HG02610 (cell line): ENCODE data around the gene CNTN5.
"Not testable (repeated sequence)": the region's sequence is repeated elsewhere in the genome, so short reads cannot be mapped to it uniquely, and the experiment has no call there.

ENCODE experiments used
- ATAC-seq: cut with Tn5 transposase; IDR thresholded peaks from one replicate; pipeline ENCODE4 v1.9.1; 2021; ENCODE audit warnings: mild to moderate bottlenecking, moderate library complexity; ENCODE audit not compliant: unreplicated experiment

CNTN5 gene

DNA sequence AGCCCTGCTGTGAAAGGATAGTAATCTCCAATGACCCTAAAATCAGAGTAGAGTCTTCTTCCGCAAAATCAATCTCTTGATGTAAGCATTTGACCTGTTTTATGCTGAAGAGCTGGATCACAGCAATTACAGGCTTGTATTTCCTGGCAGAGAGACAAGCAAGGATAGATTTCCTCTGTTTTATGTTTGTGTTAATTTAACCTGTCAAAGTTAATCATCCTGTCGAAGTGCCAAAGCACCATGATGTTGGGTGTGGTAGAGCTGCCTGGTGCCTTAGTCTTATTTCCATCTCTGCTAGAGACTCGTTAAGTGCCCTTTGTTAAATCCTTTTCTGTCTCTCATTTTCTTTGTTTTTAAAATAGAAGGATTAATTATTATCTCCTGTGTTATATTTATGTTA lies 248.1 kb downstream of the CNTN5 start:
- ATAC-seq: no peak

- ATAC-seq: no peak
Measured at GRCh38 chr11:99271527-99271926, 250.8 kb downstream of the CNTN5 start.

DNA sequence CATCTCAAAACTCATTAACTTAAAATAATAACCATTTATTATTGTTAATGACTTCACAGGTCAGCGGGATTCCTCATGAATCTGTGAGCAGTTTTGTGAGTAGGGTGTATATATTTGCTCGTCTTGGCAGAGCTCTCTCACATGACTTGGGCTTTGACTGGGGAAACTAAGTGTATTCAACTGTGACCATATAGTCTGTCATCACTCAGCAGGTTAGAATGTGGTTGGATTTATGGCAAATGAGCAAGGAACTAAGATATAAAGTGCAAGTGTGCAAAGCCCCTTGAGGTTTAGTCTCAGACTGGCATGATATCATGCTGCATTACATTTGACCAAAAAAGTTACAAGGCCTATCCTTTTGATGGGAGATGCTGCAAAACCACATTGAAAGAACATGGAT lies 254.8 kb downstream of the CNTN5 start:
- ATAC-seq: no peak

DNA sequence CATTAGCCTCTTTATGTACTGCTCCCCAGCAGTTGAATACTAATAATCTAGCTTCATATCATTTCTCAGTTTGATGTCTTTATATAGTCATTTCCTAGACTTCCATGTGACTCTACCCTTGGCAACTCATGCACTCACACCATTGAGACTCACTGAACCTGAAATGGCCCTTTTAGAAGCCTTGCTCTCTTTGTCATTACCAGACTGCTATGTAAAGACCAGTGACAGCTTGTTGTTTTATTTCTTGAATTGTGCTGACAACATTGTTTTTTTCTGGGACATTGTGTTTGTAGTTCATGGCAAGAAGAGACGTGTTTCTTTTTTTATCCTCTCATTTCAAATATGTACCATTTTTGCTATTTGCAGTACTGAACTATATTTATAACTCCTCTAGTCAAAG lies 256.5 kb downstream of the CNTN5 start:
- no peak for ATAC-seq

DNA sequence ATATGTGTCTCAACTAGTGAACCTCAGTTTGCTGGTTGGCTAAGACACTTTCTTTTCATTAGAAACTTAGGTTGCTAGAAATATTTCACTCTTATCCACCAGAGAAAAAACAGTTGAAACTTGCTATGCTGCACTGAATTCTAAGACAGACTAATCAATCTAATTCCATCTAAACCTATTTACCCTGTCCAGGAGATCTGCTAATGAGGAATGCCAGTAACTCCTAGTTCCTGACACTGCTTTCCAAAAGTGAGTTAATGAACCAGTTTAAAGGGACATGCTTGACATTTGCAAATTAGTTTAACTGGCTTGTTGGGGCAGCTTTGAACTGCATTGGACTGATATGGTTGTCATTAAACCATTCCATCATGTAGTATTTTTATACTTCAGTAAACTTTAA lies 258.5 kb downstream of the CNTN5 start:
- no peak for ATAC-seq

- ATAC-seq: no peak
Measured at GRCh38 chr11:99281331-99281730, 260.6 kb downstream of the CNTN5 start.

DNA sequence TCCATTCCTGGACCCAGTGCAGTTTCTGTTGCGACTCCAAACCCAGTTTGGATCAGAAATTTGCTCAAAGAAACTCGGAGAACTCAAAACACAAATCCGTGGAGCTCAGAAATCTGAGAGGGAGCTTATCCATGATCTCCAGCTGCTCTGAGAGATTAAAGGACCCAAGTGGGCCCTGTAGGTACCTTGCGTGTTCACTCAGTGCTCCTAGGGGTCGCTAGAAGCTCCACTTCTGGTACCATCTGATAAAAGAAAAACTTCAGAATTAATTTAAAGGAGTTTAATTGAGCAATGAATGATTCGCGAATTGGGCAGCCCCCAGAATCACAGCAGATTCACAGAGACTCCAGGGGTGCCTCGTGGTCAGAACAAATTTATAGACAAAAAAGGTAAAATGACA lies 277.2 kb downstream of the CNTN5 start:
- not testable (repeated sequence) for ATAC-seq

- no peak for ATAC-seq
Measured at GRCh38 chr11:99307510-99308088, 286.9 kb downstream of the CNTN5 start.

- ATAC-seq: no peak
Measured at GRCh38 chr11:99311870-99312269, 291.1 kb downstream of the CNTN5 start.

GRCh38 chr11:99316776-99317520 lies 296.2 kb downstream of the CNTN5 start:
- no peak for ATAC-seq

DNA sequence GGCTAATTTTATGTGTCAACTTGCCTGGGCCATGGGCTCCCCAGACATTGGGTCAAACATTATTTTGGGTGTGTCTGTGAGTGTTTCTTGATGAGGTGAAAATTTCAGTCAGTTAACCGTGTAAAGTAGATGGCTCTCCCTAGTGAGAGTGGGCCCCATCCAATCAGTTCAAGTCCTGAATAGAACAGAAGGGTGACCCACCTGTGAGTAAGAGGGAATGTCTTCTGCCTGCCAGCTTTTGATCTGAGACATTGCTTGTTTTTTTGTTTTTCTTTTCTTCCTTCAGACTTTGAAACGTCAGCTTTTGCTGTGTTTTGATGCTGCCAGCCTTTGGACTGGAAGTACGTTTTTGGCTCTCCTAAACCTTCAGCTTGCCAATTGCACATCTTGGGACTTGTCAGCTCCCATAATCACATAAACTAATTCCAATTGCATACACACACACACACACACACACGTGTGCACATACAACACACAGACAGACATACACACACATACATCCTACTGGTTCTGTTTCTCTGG lies 300.1 kb downstream of the CNTN5 start:
- ATAC-seq: no peak

DNA sequence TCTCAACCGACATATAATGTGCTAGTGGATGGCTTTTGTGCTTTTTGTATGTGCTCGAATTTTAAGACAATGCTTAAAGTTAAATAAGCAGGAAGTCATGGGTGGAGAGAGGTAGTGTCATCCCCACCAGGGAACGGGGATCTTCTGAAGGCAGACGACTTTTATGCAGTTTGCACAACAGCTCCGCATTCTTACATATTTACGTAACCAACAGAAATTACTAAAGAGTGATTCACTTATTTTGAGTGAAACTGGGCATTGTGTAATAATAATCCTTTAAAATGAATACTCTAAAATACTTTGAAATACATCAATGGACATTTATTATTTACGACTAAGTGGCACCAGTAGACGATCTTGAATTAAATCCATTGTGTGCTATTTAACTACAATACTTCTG lies 305.1 kb downstream of the CNTN5 start:
- no peak for ATAC-seq

GRCh38 chr11:99327066-99327465 lies 306.3 kb downstream of the CNTN5 start:
- ATAC-seq: no peak

DNA sequence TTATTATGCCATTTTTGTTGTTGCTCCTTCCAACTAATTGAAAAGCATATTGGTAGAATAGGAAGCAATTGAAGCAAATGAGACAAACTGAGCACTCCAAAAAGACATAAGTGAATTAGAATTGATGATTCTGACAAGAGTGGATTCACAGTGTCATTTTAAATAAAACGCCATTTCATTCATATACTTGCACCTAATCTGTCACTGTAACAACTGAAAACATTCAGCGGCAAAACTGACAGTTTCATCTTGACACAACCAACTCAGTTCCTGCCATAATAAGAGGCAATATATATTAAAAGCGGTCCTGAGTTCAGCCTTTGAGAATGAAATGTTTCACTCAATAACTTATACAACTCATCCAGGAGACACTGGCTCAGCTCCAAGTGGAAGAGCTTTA lies 306.8 kb downstream of the CNTN5 start:
- no peak for ATAC-seq

DNA sequence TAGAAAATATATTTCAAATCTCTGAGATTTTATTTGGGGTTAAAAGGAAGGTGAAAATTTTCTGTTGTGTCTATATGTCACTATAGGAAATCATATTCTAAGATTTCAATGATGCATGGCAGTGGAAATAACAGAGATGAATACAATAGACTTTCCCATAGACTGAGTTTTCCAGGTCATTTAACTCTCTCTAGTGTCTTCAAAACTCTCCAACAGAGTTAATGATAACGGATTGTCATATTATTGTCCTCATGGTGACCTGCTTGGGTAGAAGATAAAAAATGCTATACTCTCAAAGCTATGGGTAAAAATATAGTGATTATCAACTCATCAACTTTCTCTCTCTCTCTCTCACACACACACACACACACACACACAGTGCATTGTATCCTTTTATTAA lies 312.9 kb downstream of the CNTN5 start:
- no peak for ATAC-seq

DNA sequence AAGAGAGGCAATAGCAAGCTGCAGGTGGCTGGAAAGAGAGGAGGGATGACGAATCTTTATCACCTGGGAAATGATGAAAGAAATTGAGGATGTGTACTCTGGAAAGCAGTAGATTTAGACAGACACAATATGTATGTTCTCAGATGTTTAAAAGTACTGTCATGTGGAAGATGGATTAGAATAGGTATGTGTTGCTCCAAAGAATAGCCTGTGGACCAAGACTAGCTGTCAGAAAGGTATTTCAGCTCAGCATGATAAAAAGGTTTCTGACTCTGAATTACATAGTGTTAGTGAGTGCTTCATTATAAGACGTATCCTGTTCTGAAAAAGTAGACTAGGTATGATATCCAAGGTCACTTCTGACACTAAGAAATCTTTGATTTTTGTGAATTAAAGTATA lies 322.4 kb downstream of the CNTN5 start:
- ATAC-seq: no peak

GRCh38 chr11:99349151-99349673 lies 328.5 kb downstream of the CNTN5 start:
- ATAC-seq: no peak

- no peak for ATAC-seq
Measured at GRCh38 chr11:99351624-99352023, 330.9 kb downstream of the CNTN5 start.

- no peak for ATAC-seq
Measured at GRCh38 chr11:99352642-99353041, 331.9 kb downstream of the CNTN5 start.

GRCh38 chr11:99366546-99366945 lies 345.8 kb downstream of the CNTN5 start:
- no peak for ATAC-seq

- no peak for ATAC-seq
Measured at GRCh38 chr11:99368583-99368982, 347.8 kb downstream of the CNTN5 start.

DNA sequence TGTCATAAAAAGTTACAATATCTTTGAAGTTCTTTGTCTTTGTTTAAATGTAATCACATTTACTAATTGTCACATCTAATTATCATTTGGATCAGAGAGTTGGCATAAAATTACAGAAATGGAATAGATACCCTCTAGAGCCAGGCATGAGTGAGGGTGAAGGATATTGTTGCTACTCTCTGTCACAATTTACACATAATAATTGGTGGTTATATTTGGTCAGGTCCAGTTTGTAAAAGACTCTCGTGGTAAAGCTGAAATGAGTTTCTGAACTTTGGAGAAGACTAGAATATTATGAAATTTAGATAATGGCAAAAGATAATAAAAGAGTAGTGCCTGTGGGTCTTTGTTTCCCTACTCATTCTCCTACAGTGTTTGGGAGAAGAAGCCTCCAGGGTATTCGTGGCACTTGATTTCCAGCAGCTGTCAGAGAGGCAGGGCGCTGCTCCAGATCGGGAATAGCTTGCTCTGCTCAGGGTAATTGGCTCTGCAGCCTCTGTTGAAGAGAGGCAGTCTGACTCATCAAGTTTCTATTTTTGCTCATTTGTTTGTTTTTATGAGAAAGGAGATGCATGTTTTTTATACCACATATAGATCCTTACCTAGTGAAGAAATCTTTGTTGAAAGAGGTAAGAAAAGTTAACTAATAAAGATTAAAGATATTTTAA lies 349.9 kb downstream of the CNTN5 start:
- ATAC-seq: no peak
